PC-3 (cell line): ENCODE data around the gene POLD4.

Source experiments
- EZH2 ChIP-seq: fragments of 300-600 bp; sonication (generic); IDR thresholded peaks from one replicate; pipeline ENCODE4 v1.6.1; 2017; ENCODE audit warnings: antibody characterized with exemption, mild to moderate bottlenecking, low read length; ENCODE audit not compliant: unreplicated experiment
- TF ChIP-seq, protein P1 (sequence below): fragments of 300-600 bp; sonication (generic); conservative IDR thresholded peaks from 2 replicates; pipeline ENCODE4 v1.5.1; 2017; ENCODE audit warnings: antibody characterized with exemption, low read depth, mild to moderate bottlenecking, low read length

DNA sequence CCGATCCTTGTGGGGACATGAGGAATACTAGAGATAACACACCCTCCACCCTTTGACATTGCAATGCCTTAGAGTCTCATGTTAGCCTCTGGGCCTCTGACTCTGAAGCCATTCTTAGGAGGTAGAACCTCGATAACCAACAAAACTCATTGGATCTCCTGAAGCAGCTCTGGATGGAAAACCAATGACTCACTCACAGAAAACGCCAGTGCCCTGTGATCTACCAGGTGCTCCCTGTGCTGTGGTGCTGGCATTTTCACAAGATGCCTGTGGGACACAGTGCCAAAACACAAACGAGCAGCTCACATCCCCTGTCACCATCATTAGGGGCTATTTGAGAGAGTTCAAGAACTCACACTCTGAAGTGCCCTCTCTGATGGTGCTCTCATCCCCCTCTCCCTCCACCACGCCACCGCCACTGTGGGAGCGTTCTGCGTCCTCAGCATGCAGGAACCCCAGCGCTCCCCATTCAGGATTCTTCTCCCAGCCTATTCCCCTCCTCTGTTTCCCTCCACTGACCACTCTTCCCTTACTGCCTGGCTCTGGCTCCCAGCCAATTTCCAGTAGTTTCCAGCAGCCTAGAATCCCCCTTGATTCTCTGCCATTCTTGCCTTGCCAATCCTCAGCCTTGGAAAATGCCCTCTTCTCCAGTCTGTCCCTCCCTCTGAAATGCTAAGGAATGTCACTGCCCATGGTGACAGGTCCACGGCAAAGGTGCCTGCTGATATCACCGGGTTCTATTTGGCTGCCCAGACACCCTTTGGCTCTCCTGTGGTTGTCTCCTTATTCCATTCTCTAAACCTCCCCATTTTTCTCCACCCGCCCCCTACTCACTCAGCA is 4.7 kb upstream of the POLD4 start:
- TF ChIP-seq, protein P1, sequence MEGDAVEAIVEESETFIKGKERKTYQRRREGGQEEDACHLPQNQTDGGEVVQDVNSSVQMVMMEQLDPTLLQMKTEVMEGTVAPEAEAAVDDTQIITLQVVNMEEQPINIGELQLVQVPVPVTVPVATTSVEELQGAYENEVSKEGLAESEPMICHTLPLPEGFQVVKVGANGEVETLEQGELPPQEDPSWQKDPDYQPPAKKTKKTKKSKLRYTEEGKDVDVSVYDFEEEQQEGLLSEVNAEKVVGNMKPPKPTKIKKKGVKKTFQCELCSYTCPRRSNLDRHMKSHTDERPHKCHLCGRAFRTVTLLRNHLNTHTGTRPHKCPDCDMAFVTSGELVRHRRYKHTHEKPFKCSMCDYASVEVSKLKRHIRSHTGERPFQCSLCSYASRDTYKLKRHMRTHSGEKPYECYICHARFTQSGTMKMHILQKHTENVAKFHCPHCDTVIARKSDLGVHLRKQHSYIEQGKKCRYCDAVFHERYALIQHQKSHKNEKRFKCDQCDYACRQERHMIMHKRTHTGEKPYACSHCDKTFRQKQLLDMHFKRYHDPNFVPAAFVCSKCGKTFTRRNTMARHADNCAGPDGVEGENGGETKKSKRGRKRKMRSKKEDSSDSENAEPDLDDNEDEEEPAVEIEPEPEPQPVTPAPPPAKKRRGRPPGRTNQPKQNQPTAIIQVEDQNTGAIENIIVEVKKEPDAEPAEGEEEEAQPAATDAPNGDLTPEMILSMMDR = no peak
- TF ChIP-seq EZH2 = no peak
